Parathyroid adenoma (tissue), 2 donors: ENCODE results near the gene DDX23.

Source experiments
- H2AFZ ChIP-seq: fragments of 300-600 bp; sonication (generic); one replicate; pipeline ENCODE4 v1.7.0; 2017; ENCODE audit warnings: antibody characterized with exemption, mild to moderate bottlenecking
- H3K27ac ChIP-seq: fragments of 300-600 bp; sonication (generic); one replicate; pipeline ENCODE4 v1.7.0; 2017
- H3K27me3 ChIP-seq: fragments of 300-600 bp; sonication (generic); one replicate; pipeline ENCODE4 v1.7.0; 2017; ENCODE audit warnings: low read length; ENCODE audit not compliant: control insufficient read depth, insufficient read depth
- H3K36me3 ChIP-seq: fragments of 300-600 bp; sonication (generic); one replicate; pipeline ENCODE4 v1.7.0; 2017; ENCODE audit warnings: low read length; ENCODE audit not compliant: control insufficient read depth, insufficient read depth
- H3K4me1 ChIP-seq: fragments of 300-600 bp; sonication (generic); one replicate; pipeline ENCODE4 v1.7.0; 2017; ENCODE audit warnings: control low read depth
- H3K4me2 ChIP-seq: fragments of 300-600 bp; sonication (generic); one replicate; pipeline ENCODE4 v1.7.0; 2017; ENCODE audit warnings: low read length
- H3K4me3 ChIP-seq: fragments of 300-600 bp; sonication (generic); one replicate; pipeline ENCODE4 v1.7.0; 2017; ENCODE audit warnings: low read depth, low read length
- H3K79me2 ChIP-seq: fragments of 300-600 bp; sonication (generic); one replicate; pipeline ENCODE4 v1.7.0; 2017; ENCODE audit warnings: control low read depth
- H3K9ac ChIP-seq: fragments of 300-600 bp; sonication (generic); one replicate; pipeline ENCODE4 v1.7.0; 2017; ENCODE audit warnings: mild to moderate bottlenecking
- H3K9me3 ChIP-seq: fragments of 300-600 bp; sonication (generic); one replicate; pipeline ENCODE4 v1.7.0; 2017; ENCODE audit warnings: low read length; ENCODE audit not compliant: control insufficient read depth
- CTCF ChIP-seq: fragments of 300-600 bp; sonication (generic); IDR thresholded peaks from one replicate; pipeline ENCODE4 v1.7.0; 2017; ENCODE audit warnings: antibody characterized with exemption, mild to moderate bottlenecking
- donor health status: primary hyperparathyroidism.

Gene DDX23

GRCh38 chr12:48831257-48831656 lies 20.7 kb downstream of the DDX23 start:
- Histone ChIP-seq H3K9ac (no peak overlapping the region), H3K27ac (no peak overlapping the region), H3K79me2 (no peaks in the 10 kb centered on the region), H3K9me3 (no peaks in the 10 kb centered on the region), H3K36me3 (no peaks in the 10 kb centered on the region), H3K4me1 (no peaks in the 10 kb centered on the region), H3K4me2 (no peak overlapping the region), H2AFZ (no peak overlapping the region), H3K4me3 (no peak overlapping the region), H3K27me3 (no peaks in the 10 kb centered on the region)
- no peak for TF ChIP-seq CTCF

- Histone ChIP-seq H3K79me2 (no peaks in the 10 kb centered on the region), H3K4me1 (no peaks in the 10 kb centered on the region), H3K36me3 (no peaks in the 10 kb centered on the region)
Measured at GRCh38 chr12:48828841-48829575, 23.0 kb downstream of the DDX23 start.

GRCh38 chr12:48828293-48828692 lies 23.7 kb downstream of the DDX23 start:
- H2AFZ ChIP-seq: no peak overlapping the region
- H3K4me2 ChIP-seq: no peak overlapping the region
- no peaks in the 10 kb centered on the region for H3K9me3 ChIP-seq
- H3K36me3 ChIP-seq: no peaks in the 10 kb centered on the region
- H3K79me2 ChIP-seq: no peaks in the 10 kb centered on the region
- no peak overlapping the region for H3K9ac ChIP-seq
- no peak for TF ChIP-seq CTCF
- H3K4me3 ChIP-seq: no peak overlapping the region
- no peak overlapping the region for H3K27ac ChIP-seq
- no peaks in the 10 kb centered on the region for H3K4me1 ChIP-seq
- H3K27me3 ChIP-seq: no peaks in the 10 kb centered on the region

More at GRCh38 chr12:48828841-48829575, 23.0 kb downstream of the DDX23 start:
- Histone ChIP-seq H3K27me3 (no peaks in the 10 kb centered on the region), H3K9me3 (no peaks in the 10 kb centered on the region), H3K4me3 (no peak overlapping the region), H3K9ac (no peak overlapping the region), H3K4me2 (no peak overlapping the region), H3K27ac (no peak overlapping the region), H2AFZ (no peak overlapping the region)
- no peak for TF ChIP-seq CTCF

GRCh38 chr12:48827513-48828096 lies 24.4 kb downstream of the DDX23 start:
- no peaks in the 10 kb centered on the region for H3K27me3 ChIP-seq
- no peaks in the 10 kb centered on the region for H3K36me3 ChIP-seq
- no peaks in the 10 kb centered on the region for H3K4me1 ChIP-seq
- H3K9ac ChIP-seq: no peak overlapping the region
- H3K79me2 ChIP-seq: no peaks in the 10 kb centered on the region
- H2AFZ ChIP-seq: no peak overlapping the region
- no peak for TF ChIP-seq CTCF
- H3K27ac ChIP-seq: no peak overlapping the region
- H3K4me3 ChIP-seq: no peak overlapping the region
- H3K9me3 ChIP-seq: no peaks in the 10 kb centered on the region
- no peak overlapping the region for H3K4me2 ChIP-seq

GRCh38 chr12:48827026-48827425 lies 24.9 kb downstream of the DDX23 start:
- Histone ChIP-seq H2AFZ (no peak overlapping the region), H3K36me3 (no peaks in the 10 kb centered on the region)
- TF ChIP-seq CTCF: no peak

More at GRCh38 chr12:48827026-48827425, 24.9 kb downstream of the DDX23 start:
- Histone ChIP-seq H3K79me2 (no peaks in the 10 kb centered on the region), H3K4me1 (no peaks in the 10 kb centered on the region), H3K9me3 (no peaks in the 10 kb centered on the region), H3K9ac (no peak overlapping the region), H3K4me3 (no peak overlapping the region), H3K27me3 (no peaks in the 10 kb centered on the region), H3K27ac (no peak overlapping the region), H3K4me2 (no peak overlapping the region)
